Coronary artery (tissue), 2 donors: ENCODE data around the gene SKAP1.

ENCODE experiments used
- DNase-seq: peaks from one replicate; pipeline ENCODE4 v3.0.0-alpha.2; 2017; ENCODE audit warnings: low spot score
- H3K27ac ChIP-seq, 2 donors: fragments of 200-600 bp; sonication (generic); one replicate each; pipeline ENCODE4 v1.5.1; 2016 to 2019
- H3K4me3 ChIP-seq: fragments of 200-600 bp; sonication (generic); 2 replicates; pipeline ENCODE4 v1.5.1; 2016; ENCODE audit warnings: mild to moderate bottlenecking, moderate library complexity
- TF ChIP-seq, protein P1 (sequence below): fragments of 200-600 bp; sonication (generic); IDR thresholded peaks from one replicate; pipeline ENCODE4 v1.5.1; 2019; ENCODE audit warnings: antibody characterized with exemption

Gene SKAP1

DNA sequence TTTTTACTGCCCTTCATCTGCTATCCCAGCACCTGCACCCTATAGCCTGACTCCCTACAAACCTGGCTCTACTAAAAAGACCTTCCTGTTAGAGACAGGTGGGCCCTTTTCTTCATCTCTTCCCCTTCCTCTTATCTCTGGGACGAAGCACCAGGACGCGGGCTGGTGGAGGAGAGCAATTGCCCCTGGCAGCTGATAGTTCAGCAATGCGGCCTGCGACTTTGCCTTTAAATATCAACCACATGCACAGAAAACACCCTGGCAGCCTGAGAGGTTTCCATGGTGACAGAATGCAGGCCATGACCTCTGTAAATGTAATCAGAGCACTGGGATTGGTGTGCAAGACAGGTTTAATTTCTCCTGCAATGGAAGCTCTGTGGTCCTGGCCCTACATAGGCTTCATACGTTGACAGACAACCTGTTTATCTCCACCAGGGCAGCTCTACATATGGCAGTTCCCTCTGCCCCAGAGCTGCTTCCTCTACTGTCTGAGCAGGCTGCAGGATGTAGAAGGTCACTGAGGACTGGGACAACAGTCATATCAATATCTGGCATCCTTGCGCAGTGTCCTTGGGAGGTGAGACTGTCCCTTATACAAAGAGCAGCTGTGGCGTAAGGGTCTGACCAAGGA is 10.0 kb upstream of the SKAP1 start:
- no peak overlapping the region for H3K27ac ChIP-seq
- no peak overlapping the region for H3K4me3 ChIP-seq
- DNase-seq, result no peak
- TF ChIP-seq, protein P1, sequence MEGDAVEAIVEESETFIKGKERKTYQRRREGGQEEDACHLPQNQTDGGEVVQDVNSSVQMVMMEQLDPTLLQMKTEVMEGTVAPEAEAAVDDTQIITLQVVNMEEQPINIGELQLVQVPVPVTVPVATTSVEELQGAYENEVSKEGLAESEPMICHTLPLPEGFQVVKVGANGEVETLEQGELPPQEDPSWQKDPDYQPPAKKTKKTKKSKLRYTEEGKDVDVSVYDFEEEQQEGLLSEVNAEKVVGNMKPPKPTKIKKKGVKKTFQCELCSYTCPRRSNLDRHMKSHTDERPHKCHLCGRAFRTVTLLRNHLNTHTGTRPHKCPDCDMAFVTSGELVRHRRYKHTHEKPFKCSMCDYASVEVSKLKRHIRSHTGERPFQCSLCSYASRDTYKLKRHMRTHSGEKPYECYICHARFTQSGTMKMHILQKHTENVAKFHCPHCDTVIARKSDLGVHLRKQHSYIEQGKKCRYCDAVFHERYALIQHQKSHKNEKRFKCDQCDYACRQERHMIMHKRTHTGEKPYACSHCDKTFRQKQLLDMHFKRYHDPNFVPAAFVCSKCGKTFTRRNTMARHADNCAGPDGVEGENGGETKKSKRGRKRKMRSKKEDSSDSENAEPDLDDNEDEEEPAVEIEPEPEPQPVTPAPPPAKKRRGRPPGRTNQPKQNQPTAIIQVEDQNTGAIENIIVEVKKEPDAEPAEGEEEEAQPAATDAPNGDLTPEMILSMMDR, result no peak

DNA sequence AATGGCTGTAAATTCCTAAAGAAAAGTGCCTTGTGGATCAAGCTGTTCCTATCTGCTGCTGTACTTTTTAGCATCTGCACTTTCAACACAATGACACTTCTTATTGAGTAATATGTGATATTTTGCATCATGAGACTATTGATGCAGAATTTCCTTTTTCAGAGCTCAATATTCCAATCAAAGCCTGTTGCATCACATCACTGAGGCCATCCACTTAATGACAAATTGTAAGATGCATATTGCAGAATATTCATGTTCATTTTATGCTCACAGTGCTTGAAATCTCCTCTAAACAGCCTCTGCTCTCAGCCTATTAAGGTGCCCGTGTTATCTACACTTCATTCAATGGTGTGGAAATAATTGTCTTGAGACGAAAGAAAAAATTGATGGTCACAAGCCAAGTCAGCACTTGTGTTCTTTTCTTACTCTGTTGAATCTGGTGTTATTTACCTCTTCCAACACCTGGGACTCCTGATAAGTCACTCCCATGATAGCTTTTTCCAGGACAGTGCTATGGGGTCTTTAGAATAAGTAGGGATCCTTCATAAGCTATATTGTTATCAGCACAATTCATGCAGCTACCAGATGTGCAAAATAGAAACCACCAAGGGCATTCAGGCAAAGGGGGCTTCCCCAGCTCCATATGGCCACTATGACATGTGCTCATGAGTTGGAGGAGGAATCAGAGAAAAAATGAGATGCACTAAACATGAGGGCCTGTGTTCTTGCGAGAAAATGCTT is 9.3 kb upstream of the SKAP1 start:
- H3K4me3 ChIP-seq, result no peak overlapping the region
- H3K27ac ChIP-seq, result no peak overlapping the region
- DNase-seq, result no peak
- TF ChIP-seq, protein P1, result no peak

DNA sequence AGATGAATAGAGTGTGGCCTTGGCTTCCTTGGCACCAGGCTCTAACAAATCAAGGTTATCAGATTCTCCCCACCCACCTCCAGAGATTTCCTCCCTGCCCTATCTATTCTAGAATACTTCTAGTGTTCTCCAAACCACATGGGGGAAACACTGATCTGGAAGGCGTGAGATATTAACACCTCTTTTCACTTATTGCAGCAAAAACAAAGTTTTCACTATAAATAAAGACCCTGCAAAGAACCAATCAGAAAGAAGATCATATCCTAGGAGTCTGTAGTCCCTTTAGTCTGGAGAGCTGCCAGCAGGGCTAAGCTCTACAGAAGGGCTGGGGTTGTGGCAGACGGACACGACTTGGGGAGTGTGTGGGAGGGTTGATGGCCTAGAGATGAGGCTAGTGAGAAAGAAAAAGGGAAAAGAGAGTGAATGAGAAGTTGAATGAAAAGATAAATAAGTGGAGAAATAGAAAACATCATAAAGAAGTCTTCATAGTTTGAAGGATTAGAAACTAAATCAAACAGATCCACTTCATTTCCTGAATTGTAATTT is 8.6 kb upstream of the SKAP1 start:
- H3K27ac ChIP-seq, result no peak overlapping the region
- TF ChIP-seq, protein P1, result no peak
- DNase-seq, result no peak
- no peak overlapping the region for H3K4me3 ChIP-seq

DNA sequence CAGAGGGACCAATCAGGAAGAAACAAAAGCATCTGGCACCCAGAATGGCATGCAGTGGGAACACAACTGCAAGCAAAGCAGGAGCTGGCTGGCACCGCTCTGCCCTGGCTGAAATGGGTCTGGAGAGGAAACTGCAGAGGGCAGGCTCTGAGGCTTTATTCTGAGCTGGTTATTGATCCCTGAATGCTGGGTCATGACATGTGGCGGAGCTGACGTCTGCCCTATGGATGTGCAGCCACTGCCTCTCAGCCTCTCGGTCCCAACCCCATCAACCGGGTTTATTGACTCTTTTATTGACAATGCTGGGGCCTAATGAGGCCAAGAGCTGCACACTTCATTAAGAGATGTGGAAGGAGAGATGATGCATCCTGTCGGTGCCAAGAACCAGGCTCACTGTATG is 3.9 kb upstream of the SKAP1 start:
- TF ChIP-seq, protein P1, result no peak
- DNase-seq, result no peak
- Histone ChIP-seq H3K4me3 (no peak overlapping the region), H3K27ac (no peak overlapping the region)

DNA sequence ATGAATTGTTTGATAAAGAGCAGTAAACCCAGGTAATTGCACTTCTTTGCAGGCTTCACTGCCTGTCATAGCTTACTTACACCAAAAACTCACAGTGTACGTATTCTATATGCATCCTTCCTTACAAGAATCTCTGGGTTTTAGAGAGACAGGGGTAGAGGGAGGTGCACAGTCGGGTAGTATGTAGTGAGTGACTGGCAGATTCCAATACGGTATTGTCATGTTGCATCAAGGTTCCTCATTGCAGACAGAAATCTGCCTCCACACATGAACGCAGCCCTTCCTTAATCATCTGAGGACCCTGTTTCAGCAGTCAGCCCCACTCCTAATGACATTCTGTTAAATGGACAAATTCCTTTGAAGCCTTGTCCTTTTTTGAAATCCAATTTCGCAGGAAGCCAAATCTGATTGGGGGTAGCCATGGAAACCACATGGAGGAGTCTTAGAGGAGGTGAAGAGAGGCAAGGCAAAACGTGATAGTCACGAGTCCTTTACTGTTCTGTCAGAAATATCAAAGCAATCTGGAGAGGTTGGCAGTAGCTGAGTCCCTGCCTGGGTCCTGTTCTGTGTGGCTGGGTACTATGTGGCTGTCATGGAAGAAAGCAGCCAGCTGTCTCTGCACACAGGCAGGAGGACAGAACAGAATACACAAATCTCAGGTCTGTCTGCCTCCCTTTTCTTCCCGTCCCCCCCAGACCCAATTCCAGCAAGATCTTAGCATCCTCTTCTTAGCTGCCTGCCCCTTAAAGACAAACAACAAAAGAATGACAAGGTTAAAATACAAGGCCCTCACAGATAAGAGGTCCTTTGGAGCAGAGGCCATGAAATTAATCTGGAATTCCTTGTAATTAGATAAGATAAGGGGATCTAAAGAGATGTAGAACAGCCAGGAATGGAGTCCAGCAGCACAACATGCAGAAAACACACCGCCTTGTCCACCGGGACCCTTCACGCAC is 3.1 kb upstream of the SKAP1 start:
- TF ChIP-seq, protein P1, result no peak
- no peak for DNase-seq

DNA sequence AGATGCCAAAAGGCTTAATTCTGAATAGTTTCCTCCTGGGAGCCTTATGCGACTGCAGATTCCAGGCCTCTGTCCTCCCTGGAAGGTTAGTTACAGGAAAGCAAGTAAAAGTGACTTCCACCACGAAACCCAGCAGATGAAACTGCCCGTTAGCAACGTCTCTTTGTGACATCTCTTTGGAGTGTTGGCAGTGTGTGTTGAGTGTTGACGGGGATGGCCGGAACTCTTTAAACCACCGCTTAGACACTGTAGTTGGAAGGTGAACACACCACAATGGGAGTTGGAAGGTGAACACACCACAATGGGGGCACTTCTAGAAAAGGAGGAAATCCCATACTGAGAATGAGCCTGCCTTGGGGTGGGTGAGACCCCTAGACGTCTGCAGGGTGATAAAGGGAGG is 858 bp downstream of the SKAP1 start:
- TF ChIP-seq, protein P1, result no peak
- Histone ChIP-seq H3K4me3 (no peak overlapping the region), H3K27ac (no peak overlapping the region)
- no peak for DNase-seq

More for the DNA sequence above, 3.1 kb upstream of the SKAP1 start:
- Histone ChIP-seq H3K27ac (no peak overlapping the region), H3K4me3 (no peak overlapping the region)
